Right ventricle myocardium inferior (tissue), 1 donor: Measurements from ENCODE around the gene MRPL1. TPM values are rescaled to one million over a fixed set of nuclear protein-coding genes. Genes with fewer than 3 reads are reported as not detected.

Source experiments
- ATAC-seq: fragments of 200-7000 bp; cut with Tn5 transposase; one replicate; pipeline ENCODE4 v1.9.1; 2020; ENCODE audit warnings: mild to moderate bottlenecking, moderate library complexity
- DNase-seq: peaks from one replicate; pipeline ENCODE4 v3.0.0; 2021; ENCODE audit errors: missing footprints
- intact Hi-C: fragments of 100-400 bp; cut with DNase I; formaldehyde crosslinking; loops from one replicate; pipeline ENCODE4 v1.11.0; 2022
- long read RNA-seq: library from polyadenylated mRNA; unstranded; transcript quantifications from one replicate; pipeline ENCODE4 v2.0.0, GENCODE V29; 2021
- total RNA-seq: library from RNA; stranded (reverse); fragmentation: NEBNext Ultra II Directional; extraction: Animal tissue kit (Norgen Biotek cat#: 25700); gene quantifications from one replicate; pipeline ENCODE4 v1.2.1, GENCODE V29; 2021
- donor health status: DM: no; HTN: yes; CAD: no; lungs with severe emphysema.

The MRPL1 gene
- 47.9 TPM for total RNA-seq
- long read RNA-seq, transcript MRPL1-201 (9 exons, 1,490 nt) = major isoform, 10 of 12 reads
- long read RNA-seq, partial matches to known transcripts = 2 of 12 reads
- long read RNA-seq, other reads (novel, unspliced or antisense) = 0 of 12 reads

DNA sequence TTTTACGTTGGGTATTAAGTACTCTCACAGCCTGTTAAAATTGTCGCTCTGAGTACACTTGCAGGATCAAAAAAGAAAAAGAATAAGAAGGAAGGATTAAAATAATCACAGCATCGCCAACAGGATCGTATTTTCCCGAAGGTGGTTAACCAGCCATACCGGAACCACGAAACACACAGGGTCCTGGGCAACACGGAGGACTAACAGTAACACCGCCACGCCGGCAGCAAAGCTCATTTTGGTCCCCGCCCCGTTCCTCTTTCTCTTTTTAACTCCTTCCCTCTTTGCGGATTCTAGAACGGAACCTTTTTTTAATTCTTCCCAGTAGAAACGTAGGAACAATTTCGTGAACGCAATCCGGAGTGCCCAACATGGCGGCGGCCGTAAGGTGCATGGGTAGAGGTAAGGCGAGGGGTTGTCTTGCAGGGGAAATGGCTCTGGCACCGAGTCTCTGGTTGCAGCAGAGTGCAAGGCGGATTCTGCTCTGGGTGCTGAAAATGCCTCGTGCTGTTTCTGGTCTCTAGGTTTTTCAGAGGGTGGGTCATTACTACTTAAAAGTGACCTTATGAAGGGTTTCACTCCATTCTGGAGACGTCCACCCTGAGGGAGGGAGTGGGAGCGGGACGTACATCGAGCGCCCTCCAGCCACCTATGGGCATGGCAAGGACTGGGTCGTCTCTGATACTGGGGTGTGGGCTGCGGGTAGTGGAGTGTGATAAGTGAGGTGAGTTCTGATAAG is at the start of gene MRPL1:
MRPL1 (plus strand) TSS at position 353 of the 739 bp plus-strand sequence; CDS start at position 372, 19 bp downstream.
- peak; percentile 93 for DNase-seq
- intact Hi-C loops = loop anchor here (1.0 kb wide), 1 partner anchor 42 kb away; no protein-coding TSS in a partner anchor
- peak; percentile 98 for ATAC-seq

- DNase-seq (no peak), ATAC-seq (no peak)
- intact Hi-C loops = loop anchor here (5.0 kb wide), 1 partner anchor 83 kb away; no protein-coding TSS in a partner anchor
Observed at GRCh38 chr4:77815636-77816035, 47.0 kb upstream of the MRPL1 start.

DNA sequence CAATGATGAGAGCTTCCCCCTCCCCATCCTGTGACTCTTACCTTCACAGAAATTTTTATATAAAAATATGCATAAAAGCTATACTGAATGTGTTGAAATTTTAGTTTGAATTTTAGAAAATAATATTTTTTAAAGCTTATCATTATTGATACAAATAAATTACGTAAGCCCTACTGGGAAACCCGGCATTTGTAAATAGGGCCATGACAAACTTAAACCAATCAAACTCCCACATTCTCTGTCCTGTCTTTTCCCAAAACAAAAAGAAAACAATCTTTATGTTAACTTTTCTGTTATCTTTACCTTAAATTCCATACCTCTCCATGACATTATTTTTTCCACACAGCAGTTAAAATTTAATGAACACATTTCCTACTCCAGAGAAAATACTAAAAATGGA is 46.1 kb upstream of the MRPL1 start:
- intact Hi-C loops = loop anchor here (5.0 kb wide), 1 partner anchor 84 kb away; no protein-coding TSS in a partner anchor
- ATAC-seq = no peak

GRCh38 chr4:77817304-77818072 is 45.1 kb upstream of the MRPL1 start:
- ATAC-seq = no peak
- intact Hi-C loops = loop anchor here (5.0 kb wide), 1 partner anchor 85 kb away; no protein-coding TSS in a partner anchor
- no peak for DNase-seq

More for the DNA sequence above, 46.1 kb upstream of the MRPL1 start:
- DNase-seq = no peak

DNA sequence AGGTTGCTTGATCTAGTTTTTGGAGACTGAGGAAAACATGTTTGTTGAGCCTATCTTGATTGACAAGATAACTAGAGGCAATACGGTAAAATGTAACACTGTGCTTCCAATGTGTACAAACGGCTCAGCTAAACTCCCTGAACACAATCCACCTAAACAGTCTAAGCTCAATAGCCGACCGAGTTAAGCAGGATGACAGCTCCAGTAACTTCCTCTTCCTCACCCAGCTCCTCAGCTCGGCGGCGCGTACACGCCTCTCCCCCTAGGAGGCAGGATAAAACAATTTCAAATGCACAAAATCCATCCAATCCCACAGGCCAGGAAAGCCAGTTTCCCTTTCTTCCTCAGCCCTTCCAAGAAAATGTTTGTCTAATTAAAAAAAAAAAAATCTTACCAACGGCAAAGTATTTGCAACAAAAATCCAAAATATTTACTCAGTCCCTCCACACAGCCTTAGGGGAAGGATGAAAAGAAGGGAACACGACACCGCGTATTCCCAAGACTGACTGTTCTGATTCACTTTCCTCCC is 44.5 kb upstream of the MRPL1 start:
- intact Hi-C loops = loop anchor here (5.0 kb wide), 1 partner anchor 86 kb away; no protein-coding TSS in a partner anchor
- peak; percentile 63 for ATAC-seq
- peak; percentile 92 for DNase-seq

DNA sequence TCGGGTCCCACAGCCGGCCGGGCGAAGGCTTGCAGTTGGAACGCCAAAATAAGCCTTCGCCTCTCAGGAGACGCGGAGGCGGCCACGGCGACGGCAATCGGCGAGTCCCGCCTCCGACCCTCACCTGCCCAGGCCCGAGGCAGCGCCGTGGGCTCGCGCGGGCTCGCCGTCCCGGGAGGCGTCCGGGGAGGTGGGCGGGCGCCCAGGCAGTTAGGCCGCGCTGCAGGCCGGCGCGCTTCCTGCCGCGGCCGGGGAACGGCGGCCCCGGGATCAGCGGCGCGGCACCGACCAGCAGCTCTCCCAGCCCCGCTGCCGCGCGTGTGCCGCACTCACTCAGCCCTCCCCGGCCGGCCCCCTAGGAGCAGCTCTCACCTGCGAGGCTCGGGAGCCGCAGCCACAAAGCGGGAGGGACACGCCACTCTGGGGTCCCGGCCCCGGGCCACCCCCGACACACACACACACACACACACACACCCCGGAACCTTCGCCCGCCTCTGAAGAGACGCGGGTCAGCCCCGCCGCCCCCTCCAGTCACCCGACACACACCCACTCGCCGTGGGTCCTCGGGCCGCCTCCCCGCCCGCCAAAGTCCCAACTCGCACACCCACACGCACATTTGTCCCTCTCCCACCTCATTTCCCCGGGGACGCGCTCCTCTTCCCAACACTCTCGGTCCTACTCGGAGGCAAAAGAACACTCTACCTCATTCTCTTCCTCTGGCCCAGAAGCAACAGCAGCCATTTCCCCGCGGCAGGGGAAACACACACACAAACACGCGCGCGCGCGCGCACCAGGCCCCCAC is 43.8 kb upstream of the MRPL1 start, which contains the start of gene CNOT6L:
CNOT6L (minus strand) TSS at position 767 of the 802 bp plus-strand sequence; CDS start at position 707, 60 bp downstream.
- intact Hi-C loops = loop anchor here (5.0 kb wide), 1 partner anchor 87 kb away; no protein-coding TSS in a partner anchor

DNA sequence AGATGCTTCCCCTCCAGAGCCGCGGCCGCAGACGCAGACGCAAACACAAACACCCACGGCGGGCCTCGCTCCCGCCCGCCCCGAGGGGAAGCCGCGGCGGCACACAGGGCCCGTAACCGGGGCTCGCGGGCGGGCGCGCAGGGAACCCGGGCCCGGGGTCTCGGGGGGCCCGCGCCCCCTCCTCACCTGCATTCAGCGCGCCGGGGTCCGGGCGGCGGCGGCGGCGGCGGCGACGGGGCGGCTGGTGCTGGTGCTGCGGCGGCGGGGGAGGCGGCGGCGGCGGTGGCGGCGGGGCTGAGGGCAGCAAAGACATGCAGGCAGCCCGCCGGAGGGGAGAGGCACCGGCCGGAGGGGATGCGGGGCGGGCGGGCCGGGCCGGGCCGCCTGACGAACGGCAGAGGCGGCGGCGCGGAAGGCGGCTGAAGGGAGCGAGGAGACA is 43.2 kb upstream of the MRPL1 start:
- intact Hi-C loops = loop anchor here (5.0 kb wide), 1 partner anchor 87 kb away; no protein-coding TSS in a partner anchor
- ATAC-seq (peak; percentile 13), DNase-seq (no peak)

More for the DNA sequence above, 43.8 kb upstream of the MRPL1 start, which contains the start of gene CNOT6L:
- ATAC-seq = peak; percentile 72
- peak; percentile 94 for DNase-seq

- DNase-seq = peak; percentile 96
- ATAC-seq = peak; percentile 95
- intact Hi-C loops = loop anchor here (1.0 to 5.0 kb wide), 2 partner anchors 42 to 88 kb away; partner anchors contain the start of gene MRPL1
Observed at GRCh38 chr4:77819843-77820648, 42.6 kb upstream of the MRPL1 start.

- DNase-seq (no peak), ATAC-seq (no peak)
- intact Hi-C loops = loop anchor here (1.0 kb wide), 1 partner anchor 41 kb away; the partner anchor contains the start of gene MRPL1
Observed at GRCh38 chr4:77820649-77821561, 41.7 kb upstream of the MRPL1 start.

- intact Hi-C loops = no loop called here
- DNase-seq (no peak), ATAC-seq (no peak)
Observed at GRCh38 chr4:77821775-77822174, 40.9 kb upstream of the MRPL1 start.

DNA sequence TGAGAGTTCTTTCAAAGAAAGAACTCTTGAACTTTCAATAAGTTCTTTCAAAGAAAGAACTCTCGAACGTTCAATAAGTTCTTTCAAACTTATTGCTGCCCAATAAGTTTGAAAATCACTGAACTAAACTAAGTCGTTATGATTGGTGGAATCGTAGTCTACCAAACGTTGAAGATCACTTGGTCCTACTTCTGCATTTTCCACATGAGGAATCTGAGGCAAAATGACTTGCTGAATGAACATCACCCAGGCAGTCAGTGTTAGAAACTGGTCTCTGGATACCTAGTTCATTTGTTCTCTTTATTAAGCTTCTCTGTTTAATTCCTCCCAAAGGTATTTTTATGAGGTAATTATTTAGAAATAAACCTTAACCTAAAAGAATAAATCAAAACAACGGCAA is 36.4 kb upstream of the MRPL1 start:
- intact Hi-C loops = no loop called here
- ATAC-seq (no peak), DNase-seq (no peak)

DNA sequence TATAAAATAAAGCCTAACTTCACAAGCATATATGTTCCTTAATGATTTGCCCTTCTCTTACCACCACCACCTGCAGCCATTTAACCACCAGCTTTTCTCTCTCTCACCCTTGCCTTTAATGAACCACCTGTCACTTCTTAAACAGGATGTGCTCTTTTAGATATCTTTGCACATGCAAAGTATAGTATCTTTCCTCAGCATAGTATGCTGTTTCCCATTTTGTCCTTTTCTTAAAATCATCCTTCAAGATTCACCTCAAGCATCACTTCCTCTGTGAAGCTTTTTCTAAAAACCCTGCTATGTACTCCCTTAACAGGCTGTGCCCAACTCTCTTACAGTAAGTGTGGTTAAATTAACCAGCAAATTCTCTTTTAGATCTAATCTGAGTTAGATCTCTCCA is 35.3 kb upstream of the MRPL1 start:
- intact Hi-C loops = no loop called here

DNA sequence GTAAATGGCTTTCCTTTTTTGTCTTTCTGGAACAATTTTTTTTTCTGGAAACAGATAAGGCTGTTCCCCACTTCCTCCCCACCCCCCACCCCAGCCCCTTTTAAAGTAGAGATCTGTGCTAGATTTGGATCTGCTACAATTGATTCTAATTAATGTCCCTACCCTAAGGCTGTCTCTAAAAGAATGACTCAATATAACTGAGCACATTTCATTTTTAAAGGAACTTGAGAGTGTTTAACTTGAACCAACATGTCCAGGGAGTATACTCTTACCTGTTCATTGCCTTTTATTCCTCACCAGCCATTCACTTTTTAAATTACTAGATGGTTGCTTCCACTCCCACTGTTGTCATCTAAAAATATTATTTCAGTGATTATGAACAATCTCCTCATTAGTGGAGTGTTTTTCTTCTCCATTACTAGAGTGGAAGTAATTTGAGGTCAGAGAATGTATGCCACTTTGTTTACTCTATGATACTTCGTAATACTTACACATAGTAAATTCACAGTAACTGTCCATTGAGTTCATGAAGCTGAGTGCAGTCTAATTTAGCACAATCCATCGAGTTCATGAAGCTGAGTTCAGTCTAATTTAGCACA is 29.4 kb upstream of the MRPL1 start:
- ATAC-seq (no peak), DNase-seq (no peak)
- intact Hi-C loops = no loop called here

More for the DNA sequence above, 35.3 kb upstream of the MRPL1 start:
- ATAC-seq = no peak
- DNase-seq = no peak

DNA sequence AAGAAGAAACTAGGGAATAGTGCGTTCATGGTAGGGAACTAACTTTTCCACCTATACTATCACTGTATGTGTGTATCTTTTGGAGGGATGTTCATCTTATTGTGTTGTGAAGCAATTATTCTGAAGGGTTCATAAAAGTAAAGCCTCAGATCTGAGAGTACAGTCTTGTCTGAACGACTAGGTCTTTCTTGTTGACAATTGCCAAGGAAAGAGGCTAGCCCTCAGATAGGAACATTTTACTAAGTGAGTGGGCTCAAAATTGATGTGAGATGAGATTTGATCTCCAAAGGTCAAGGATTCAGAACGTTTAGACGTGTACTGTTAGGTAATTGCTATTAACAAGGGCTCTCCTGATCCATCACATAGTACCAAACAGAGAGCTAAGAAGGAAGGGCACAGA is 28.2 kb upstream of the MRPL1 start:
- DNase-seq (no peak), ATAC-seq (no peak)
- intact Hi-C loops = no loop called here

DNA sequence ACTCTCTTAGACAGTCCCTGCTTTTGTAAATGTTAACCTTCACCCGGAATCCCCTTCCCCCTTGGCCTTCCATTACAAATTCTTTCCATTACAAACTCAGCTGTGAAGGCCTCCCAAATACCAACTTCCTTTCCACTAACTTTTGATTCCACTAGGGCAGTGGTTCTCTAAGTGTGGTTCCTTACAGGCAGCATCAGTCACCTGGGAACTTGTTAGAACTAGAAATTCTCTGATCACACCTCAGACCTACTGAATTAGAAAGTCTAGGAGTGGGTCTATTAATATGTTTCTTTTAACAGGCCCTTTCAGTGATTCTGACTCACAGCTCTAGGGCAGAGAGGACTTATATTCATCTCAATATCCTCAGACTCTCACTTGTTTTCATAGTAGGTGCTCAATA is 19.0 kb upstream of the MRPL1 start:
- intact Hi-C loops = no loop called here
- DNase-seq (no peak), ATAC-seq (no peak)

GRCh38 chr4:77844363-77844762 is 18.3 kb upstream of the MRPL1 start:
- intact Hi-C loops = no loop called here
- DNase-seq (no peak), ATAC-seq (no peak)
